ENCODE data around the gene SNX19.

GRCh38 chr11:130825561-130825960 is 90.7 kb downstream of the SNX19 start:
- TF ChIP-seq CTCF (IDR thresholded peaks at IDR 0.05): no peak
- no peak for TF ChIP-seq POLR2A (IDR thresholded peaks at IDR 0.05)
- TF ChIP-seq EP300 (IDR thresholded peaks at IDR 0.05): no peak
